ENCODE measurements around the gene JAKMIP3.

DNA sequence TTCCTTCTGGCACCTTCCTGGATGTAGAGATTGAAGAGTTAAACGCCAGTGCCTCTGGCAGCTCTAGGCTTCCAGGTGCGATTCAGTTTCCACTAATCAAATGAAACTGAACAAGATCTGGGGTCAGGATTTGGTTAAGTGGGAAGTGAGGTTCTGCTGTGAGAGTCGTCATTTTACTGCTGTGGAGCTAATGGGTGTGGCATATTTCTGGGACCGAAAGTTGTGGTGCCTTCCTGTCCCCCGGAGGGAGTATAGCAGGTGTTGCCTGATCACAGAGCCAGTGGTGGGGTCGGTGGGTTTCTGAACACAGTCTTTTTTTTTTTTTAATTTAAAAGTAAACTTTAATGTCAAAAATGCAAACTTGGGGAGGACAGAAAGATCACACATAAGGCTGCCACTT is 37.0 kb upstream of the JAKMIP3 start:
- TF ChIP-seq POLR2AphosphoS5 (IDR thresholded peaks at IDR 0.05) (no peak), POLR2A (IDR thresholded peaks at IDR 0.05) (no peak)
- TF ChIP-seq, protein P1, sequence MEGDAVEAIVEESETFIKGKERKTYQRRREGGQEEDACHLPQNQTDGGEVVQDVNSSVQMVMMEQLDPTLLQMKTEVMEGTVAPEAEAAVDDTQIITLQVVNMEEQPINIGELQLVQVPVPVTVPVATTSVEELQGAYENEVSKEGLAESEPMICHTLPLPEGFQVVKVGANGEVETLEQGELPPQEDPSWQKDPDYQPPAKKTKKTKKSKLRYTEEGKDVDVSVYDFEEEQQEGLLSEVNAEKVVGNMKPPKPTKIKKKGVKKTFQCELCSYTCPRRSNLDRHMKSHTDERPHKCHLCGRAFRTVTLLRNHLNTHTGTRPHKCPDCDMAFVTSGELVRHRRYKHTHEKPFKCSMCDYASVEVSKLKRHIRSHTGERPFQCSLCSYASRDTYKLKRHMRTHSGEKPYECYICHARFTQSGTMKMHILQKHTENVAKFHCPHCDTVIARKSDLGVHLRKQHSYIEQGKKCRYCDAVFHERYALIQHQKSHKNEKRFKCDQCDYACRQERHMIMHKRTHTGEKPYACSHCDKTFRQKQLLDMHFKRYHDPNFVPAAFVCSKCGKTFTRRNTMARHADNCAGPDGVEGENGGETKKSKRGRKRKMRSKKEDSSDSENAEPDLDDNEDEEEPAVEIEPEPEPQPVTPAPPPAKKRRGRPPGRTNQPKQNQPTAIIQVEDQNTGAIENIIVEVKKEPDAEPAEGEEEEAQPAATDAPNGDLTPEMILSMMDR (IDR thresholded peaks at IDR 0.05): no peak

Measured in breast epithelium (tissue), 3 donors.